AG10803 (cell line): ENCODE data around the gene ILKAP.

Experiments
- DNase-seq: peaks from one replicate; pipeline ENCODE4 v3.0.0; 2010; ENCODE audit warnings: low read depth
- H3K4me3 ChIP-seq: 2 replicates; pipeline ENCODE4 v1.5.1; 2011; ENCODE audit warnings: mild to moderate bottlenecking, low read length, control low read depth
- CTCF ChIP-seq: conservative IDR thresholded peaks from 2 replicates; pipeline ENCODE4 v1.5.1; 2011; ENCODE audit warnings: mild to moderate bottlenecking, low read length, control low read depth, inconsistent platforms

The ILKAP gene

GRCh38 chr2:238247002-238247822, 43.7 kb upstream of the ILKAP start:
- H3K4me3 ChIP-seq = no peak overlapping the region
- DNase-seq = peak; percentile 19
- no peak for TF ChIP-seq CTCF

DNA sequence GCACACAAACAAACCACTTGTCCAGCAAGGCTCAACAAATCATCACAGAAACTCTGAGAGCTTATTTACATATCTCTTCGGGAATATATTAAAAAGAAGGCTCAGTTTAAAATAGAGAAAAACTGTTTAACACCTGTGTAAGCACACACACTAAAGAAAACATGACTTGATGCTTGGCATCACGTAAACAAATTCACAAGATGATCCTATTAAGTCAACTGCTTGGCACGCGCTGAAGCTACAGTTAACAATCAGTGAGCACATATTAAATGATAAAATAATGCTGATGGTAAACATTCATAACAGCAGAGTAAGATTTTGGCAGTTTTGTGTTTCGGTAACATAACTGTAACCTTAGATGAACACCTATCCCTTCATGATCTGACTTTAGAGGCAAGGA, 40.7 kb upstream of the ILKAP start:
- no peak for DNase-seq
- no peak overlapping the region for H3K4me3 ChIP-seq
- TF ChIP-seq CTCF = no peak

DNA sequence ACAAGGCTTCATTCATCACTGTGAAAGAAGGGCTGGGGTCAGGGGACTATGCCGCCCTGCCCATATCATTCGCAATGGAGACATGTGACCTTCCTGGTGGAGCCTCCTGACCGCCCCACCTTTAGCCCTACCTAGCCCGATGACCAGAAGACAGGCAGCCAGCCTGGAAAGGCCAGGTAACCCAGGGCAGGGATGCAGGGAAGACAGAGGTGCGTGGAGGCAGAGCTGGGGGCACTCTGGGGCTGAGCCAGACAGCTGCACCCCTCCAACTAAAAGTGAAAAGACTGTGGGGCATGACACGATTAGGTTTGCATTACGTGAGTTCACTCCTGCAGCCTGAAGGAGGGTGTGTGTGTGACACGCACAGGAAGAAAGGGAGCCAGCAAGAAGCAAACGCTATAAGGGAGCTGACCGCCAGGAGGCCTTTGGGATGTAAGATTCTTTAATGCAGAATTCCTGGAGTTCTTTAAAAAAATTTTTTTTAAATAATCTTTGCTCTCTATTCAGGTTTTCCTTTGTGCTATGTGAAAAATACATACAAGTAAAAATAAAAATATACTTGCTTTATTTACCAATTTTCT, 40.1 kb upstream of the ILKAP start:
- no peak for TF ChIP-seq CTCF
- H3K4me3 ChIP-seq = no peak overlapping the region
- DNase-seq = no peak

- no peak for TF ChIP-seq CTCF
- DNase-seq = no peak
- H3K4me3 ChIP-seq = no peak overlapping the region
These were observed 39.4 kb upstream of the ILKAP start for GRCh38 chr2:238242731-238243495.

- H3K4me3 ChIP-seq = no peak overlapping the region
- DNase-seq = peak; percentile 37
- TF ChIP-seq CTCF = no peak
These were observed 38.5 kb upstream of the ILKAP start for GRCh38 chr2:238241970-238242369.

GRCh38 chr2:238240757-238241711, 37.5 kb upstream of the ILKAP start:
- no peak overlapping the region for H3K4me3 ChIP-seq
- no peak for DNase-seq
- TF ChIP-seq CTCF = no peak
